HG02852 (cell line): Measurements from ENCODE around the gene ARHGEF9.
A peak's percentile ranks its signal among the peaks of the same experiment; 100 is the strongest.
"Not testable (repeated sequence)": the region's sequence is repeated elsewhere in the genome, so short reads cannot be mapped to it uniquely, and the experiment has no call there.

Source experiments
- ATAC-seq: cut with Tn5 transposase; IDR thresholded peaks from one replicate; pipeline ENCODE4 v1.9.1; 2021; ENCODE audit warnings: mild to moderate bottlenecking, moderate library complexity; ENCODE audit not compliant: unreplicated experiment

The ARHGEF9 gene

DNA sequence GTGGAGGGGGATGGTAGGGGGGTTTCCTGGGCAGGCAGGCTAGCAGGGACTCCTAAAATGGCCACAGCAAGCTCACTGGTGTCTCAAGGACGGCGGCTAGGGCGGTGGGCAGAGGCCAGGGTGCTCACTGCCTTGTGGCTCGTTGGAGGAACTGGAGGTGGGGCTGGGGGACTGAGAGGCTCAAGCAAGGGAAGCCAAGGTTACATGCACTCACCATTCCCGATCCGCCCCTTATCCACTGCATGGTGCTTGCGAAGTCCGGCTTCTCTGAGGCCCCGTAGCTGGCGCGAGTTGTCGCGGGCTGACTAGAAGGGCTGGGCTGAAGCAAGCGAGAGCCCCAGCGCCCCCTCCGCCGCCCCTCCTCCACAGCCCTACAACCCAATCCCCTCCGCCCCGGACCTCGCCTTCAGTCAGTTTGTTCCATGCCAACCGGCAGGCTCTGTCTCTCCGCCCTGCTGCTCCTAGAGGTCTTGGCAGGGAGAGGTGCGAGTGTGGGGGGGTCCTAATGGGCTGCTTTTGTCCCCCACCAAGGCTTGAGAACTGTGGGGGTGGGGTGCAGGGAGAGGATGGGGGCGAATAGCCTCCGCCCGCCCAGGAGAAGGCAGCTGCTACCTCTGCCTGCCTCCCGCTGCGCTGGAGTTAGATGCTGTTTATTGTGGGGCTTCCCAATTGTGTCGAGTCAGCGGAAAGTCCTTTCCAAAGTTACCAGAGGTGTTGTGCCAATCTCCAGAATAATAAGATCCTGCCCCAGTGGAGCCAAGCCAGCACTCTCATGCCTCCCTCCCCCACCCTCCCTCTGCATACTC lies at the start of gene ARHGEF9:
TSS of gene ARHGEF9 (minus strand) at position 313 of the 806 bp plus-strand sequence. CDS start at position 244, 69 bp downstream.
- peak; percentile 48 for ATAC-seq

DNA sequence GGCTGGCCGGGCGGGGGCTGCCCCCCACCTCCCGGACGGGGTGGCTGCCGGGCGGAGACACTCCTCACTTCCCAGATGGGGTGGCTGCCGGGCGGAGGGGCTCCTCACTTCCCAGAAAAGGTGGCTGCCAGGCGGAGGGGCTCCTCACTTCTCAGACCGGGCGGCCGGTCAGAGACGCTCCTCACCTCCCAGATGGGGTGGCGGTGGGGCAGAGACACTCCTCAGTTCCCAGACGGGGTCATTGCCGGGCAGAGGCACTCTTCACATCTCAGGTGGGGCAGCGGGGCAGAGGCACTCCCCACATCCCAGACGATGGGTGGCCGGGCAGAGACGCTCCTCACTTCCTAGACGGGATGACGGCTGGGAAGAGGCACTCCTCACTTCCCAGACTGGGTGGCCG lies 40.4 kb upstream of the ARHGEF9 start:
- ATAC-seq: not testable (repeated sequence)

DNA sequence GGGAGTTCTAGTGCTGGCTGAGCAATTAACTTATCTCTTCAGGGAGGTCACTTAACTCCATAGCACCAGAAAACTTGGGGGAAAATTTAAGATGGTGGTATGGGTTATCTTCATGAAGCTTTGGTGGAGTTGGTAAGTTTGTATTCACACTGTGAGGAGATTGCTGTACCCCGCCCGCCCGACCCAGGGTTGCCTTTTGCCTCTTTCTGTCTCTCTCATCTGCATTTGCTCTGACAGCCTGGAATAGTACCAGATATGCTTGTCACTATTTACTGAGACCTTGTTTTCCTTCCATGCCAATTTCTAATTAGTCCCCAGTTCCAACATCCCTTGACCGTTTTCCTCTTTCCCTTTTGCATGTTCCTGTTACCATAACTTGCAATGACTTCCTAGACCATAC lies 33.1 kb upstream of the ARHGEF9 start:
- no peak for ATAC-seq

DNA sequence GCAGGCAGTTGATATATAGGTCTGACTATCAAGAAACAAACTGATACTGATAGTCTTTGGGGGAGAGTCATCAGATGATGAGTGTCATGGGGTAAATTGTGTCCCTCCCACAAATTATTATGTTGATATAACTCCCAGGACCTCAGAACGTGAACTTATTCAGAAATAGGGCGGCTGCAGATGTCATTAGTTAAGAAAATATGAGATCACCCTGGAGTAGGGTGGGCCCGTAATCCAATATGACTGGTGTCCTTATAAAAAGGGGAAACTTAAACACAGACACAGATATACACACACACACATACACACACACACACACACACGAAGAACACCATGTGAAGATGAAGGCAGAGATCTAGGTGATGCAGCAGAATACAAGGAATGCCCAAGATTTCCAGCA lies 32.7 kb upstream of the ARHGEF9 start:
- ATAC-seq: no peak

DNA sequence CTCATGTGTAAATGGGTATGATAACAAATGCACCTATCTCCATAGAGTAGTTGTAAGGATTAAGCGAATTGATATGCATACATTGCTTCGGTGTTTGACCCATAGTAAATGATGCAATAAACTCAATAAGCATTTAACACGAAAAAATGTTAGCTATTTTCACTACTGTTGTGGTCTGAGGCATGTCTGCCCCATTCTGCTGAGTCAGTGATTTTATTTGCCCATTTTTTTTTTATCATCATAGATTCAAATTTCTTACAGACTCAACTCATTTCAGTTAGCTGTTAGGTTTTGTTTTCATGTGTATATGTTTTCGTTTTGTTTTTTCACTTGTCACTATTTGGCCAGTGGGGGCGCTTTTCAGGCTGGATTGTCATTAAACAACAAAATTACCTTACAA lies 27.8 kb upstream of the ARHGEF9 start:
- no peak for ATAC-seq

DNA sequence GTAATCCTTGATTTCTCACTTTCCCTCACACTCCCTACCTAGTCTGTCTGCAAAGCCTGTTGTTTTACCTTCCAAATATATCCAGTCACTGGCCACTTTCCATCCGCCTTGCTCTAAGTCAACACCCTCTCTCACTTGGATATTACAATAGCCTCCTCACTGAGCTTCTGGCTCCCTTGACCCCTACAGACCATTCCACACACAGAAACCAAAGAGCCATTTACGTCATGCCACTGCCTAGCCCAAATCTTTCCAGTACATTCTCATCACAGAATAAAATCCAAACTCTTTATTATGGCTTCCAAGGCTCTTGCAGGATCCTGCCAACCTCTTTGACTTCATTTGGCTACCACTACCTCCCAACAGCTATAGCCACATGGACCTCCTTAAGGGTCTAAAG lies 25.7 kb upstream of the ARHGEF9 start:
- ATAC-seq: no peak

DNA sequence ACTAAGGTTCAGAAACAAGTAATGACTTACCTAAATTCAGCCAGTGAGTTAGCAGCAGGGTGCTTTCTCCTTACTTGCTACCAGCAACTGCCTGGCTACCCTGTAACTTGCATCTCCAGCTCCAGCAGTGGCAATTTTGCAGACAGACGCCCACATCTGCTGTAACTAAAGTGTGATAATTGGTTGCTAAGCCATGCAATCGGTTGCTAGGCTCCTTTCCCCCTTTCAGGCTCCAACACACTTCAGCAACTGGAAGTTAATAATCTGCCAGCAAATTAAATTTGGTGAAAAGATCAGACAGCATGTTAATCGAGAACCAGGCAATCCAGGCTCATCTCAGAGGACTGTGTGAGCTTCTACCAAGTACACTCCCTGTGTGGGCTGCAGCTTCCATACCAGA lies 24.2 kb upstream of the ARHGEF9 start:
- ATAC-seq: no peak

DNA sequence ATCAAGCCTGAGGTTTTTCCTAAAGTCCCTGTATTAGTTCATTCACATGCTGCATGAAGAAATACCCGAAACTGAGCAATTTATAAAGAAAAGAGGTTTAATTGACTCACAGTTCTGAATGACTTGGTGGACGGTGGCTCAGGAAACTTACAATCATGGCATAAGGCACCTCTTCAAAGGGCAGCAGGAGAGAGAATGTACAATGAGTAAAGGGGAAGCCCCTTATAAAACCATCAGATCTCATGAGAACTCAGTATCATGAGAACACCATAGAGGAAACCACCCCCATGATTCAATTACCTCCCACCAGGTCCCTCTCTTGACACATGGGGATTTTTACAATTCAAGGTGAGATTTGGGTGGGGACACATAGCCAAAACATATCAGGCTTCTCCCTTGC lies 10.4 kb upstream of the ARHGEF9 start:
- not testable (repeated sequence) for ATAC-seq

DNA sequence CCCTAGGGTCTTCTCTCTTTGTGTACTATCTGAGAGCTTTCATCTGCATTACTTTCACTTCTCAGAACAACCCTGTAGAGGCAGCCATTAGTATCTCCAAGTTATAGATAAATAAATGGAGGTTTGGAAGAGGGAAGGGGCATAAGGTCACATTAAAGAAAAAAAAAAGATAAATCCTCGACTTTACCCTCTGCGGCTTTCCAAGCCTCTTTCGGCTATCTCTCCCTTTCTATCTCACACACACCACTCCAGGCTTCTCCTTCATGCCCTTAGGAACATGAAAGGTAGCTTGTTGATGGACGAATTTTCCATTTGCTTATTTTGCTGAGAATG lies 660 bp upstream of the ARHGEF9 start:
- ATAC-seq: peak; percentile 33

DNA sequence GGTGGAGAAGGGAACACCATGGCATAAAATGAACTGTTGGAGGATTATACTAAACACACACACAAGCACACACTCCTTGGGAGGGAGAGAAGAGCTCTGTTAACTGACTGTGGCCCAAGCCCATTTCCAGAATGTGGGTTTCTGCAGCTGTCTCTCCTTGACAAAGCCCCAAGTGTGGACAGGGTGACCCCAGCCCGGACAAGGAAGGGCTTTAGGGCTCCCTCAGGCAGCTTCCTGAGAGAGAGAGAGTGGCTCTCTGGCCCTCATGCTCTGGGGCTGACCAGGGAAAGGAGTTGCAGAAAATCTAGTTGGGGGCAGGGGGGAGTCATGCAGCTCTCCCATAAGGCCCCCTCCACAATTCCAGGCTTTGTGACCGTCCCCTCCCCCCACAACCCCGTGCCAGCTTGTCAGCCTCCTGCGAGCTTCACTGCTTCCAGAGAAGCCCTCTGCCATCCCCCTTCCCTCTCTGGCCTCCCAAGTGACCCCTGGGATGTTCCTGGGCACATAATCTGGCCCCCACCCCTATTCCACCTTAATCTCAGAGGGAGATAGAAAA lies 590 bp downstream of the ARHGEF9 start:
- no peak for ATAC-seq

DNA sequence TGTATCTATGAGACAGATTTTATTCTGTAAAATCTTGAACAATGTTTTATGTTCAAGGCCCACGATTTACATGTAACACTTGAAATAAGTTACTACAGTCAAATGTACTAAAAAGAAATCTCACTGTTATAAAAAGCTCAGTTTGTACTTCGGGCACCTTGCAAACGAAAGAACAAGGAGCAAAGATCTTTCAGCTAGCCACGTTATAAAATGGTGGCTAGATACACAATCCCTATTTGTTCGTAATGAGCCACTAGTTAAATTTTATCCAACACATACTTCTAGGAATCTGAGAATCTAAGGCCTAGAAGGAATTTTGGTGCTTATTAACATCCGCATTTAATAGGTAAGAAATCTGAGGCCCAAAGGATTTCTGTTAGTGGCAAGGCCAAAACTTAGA lies 2.5 kb downstream of the ARHGEF9 start:
- no peak for ATAC-seq

DNA sequence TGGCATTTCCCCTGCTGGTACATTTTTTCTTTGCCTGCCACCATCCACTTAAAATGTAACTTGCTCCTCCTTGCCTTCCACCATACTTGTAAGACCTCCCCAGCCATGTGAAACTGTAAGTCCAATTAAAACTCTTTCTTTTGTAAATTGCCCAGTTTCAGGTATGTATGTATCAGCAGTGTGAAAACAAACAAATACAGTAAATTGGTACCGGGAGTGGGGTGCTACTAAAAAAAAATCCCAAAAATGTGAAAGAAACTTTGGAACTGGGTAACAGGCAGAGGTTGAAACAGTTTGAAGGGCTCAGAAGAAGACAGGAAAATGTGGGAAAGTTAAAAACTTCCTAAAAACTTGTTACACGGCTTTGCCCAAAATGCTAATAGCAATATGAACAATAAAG lies 16.3 kb downstream of the ARHGEF9 start:
- ATAC-seq: no peak

DNA sequence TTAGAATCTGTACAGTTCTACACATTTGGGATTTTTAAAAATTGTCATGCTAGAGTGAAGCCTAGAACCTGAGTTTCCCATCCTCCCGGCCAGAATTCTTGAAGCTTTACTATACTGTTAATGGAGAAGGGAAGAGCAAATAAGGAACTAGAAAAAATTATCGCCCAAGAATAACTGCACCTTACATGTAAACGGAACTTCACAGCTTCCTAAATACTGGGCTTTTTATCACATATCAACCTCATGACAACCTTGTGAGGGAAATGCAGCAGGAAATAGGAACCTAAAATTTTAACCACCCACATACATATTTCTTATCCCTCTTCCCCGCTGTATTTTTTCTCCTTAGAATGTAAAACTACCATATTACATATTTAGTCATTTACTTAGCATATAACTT lies 19.3 kb downstream of the ARHGEF9 start:
- ATAC-seq: no peak

DNA sequence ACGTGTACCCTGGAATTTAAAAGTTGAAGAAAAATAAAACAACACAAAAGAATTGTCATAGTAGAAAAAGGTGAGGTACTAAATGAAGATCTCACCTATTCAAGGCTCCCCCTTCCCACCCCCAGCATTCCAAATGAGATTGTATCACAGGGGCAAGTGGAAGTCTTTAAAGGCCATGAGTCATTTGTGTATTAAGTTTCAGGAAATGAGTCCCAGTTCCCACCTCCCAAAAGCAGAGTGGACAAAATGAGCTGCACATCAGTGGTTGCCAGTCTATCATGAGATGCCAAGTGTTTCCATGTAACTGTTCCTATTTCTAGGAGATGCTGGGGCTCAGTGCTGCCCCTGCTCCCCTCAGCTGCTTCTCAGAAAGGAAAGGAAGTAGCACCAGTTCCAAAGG lies 20.1 kb downstream of the ARHGEF9 start:
- ATAC-seq: no peak

DNA sequence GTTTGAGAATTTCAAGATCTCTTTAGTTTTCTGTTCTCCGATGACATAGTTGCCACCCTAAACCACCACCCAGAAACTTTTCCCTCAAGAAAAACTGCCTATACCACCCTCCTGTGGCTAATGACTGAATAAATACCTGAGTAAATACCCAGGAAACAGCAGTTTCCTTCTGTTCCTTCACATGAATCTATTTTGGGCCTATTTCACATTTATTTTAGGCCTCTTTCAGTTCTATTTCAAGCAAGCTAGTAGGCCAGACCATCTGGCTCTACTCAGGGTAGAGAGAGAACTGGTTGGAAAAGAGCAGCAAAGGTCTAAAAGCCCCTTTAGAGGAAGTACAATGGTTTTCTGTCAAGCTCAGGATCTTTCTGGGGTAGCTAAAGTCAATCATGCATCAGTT lies 23.4 kb downstream of the ARHGEF9 start:
- ATAC-seq: peak; percentile 75

DNA sequence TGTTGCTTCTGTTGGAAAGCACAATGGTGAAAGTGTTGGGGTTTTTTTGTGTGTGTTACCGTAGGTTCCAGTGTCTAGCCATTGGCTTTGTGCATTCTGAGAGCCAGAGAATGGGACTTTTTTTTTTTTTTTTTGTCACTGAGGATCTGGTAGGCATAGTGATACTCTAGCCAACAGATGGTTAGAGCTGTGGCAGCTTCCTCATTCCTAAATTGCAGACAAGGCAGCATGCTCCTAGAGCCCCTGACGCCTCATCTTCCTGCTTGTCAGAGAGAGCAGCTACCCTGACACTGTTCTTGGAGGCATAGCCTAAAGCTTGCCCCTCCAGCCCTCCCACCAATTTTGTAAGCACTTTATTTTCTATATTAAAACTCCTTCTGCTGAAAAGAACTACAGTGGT lies 27.0 kb downstream of the ARHGEF9 start:
- ATAC-seq: no peak

DNA sequence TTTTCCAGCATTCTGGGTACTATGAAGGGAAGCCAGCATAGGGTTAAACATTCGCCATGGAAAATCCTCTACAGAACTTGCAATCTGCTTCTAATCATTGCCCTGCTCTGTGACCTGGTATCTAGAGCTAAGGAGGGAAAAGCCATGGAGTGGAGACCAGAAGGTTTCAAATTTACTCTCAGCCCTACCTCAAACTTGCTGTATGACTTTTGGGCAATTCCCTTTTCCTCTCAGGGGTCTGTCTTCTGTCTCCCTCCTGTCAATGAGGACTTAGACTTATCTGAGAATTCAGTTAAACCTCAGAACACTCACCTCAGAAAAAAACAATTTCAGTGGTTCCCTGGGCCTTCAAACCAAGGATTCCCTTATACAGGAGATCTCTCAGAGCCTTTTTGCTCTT lies 29.1 kb downstream of the ARHGEF9 start:
- ATAC-seq: peak; percentile 31

DNA sequence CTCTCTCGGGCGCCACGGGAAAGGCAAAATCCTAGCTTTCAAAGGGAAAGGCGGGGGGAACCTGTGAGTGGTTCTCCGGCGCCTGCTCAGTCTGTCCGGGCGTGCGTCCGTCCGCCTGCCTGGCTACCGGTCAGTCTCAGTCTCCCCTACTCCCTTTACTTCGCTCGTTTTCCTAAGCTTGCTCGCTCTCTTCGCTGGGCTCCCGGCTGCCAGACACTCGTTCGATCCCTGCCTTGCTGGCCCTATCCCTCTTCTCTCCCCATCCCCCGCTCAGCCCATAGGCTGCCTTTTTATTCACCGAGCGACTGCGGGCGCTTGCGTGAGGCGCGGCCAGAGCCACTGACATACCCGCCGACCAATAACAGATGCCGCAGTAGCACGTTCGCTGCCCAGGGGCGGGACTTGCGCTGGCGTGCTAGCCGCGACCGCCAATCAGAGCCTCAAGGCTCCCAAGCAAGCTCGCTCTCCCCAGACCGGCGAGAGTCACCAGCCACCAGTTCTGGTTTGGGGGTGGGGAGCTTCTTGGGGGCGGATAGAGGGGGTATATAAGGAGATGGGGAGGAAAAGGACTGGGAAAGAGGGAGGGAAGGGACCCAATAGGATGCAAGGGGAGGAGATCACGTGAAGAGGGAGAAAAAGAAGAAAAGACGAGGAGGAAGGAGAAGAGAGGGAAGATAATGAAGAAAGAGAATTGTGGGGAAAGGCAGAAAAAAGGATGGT lies 30.0 kb downstream of the ARHGEF9 start:
- ATAC-seq: peak; percentile 92

DNA sequence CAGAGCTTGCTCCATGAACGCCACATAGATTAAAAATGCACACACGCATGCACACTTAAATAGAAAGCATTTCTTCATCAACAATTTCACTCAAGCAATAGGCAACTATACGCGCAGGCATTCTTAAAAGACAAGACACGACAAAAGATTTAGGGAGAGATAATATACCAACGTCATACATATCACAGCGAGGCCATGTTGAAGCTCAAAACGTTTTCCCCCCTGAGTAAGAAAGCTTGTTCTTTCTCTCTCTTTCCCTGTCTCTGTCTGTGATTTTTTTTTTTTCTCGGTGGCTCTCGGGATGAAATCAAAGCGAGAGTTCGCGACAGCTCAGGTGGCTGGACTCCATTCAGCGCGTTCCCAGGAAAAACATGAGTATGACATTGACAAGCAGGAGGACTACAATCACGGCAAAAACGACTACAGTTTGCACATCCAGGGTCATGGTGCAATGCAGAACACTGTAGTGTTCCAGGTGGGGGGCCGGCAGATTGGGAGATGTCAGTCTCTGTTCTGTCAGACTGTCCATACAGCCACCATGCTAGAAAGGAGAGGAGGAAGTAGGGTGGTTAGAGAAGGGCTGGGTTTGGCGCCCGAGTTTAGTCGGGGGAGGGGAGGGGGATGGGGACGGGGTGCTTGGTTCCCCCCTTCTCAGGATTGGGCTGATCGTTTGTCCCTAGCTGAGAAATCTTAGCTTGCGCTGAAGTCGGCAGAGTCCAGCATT lies 30.7 kb downstream of the ARHGEF9 start:
- ATAC-seq: peak; percentile 30

DNA sequence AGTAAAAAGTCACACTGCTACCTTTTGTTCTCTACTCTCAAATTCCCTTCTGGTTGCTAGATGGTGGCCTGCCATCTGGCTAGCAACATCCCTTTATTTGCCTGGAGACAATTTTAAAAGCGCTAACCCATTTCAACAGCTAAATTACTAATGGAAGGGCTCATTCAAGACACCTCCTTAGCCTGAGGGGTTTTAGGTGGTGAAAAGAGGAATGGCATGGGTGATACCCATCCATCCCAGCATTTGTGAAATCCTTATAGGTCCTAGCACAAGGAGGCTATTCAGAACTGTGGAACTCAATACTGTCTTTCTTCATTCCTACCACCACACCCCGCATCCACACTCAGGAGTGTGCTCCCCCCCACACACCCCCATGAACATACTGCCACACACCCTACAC lies 33.5 kb downstream of the ARHGEF9 start:
- ATAC-seq: no peak

DNA sequence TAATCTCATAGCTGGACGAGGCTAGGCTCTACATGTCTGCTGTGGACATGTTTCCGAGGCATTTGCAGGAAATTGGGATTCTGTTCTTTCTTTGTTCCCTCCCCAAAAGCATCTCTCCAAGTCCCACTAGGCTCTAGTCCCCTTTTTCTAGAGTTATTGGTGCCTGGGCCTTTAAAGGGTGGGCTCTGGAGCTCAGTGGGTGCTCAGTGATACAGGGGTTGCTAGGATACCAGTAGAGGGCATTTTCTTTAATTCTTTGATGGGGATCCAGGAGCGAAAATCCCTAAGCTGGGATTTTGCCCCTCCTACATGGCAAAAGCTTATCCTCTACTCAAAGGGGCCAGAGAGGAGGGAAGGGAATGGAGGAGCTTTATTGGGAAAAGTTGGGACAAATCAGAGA lies 34.2 kb downstream of the ARHGEF9 start:
- ATAC-seq: no peak

DNA sequence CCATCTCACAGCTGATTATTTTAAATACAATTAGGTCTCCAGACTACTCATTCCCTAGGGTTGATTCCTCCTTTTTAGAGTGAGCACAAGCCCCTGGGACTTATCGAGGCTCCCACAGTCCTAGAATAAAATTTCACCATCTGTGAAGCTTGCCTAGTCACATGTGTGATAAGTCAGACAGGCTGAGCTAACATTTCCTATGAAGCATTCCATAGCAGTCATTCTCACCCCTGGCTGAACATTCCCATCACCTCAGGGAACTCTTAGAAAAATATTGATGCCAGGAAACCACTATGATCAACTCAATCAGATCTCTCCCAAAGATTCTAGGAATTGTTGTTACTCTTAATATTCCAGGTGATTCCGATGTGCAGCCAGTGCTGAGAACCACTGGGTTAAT lies 37.7 kb downstream of the ARHGEF9 start:
- ATAC-seq: no peak
